GM18520 (cell line): ENCODE results near the gene MOCS3.

ENCODE experiments used
- ATAC-seq: cut with Tn5 transposase; IDR thresholded peaks from one replicate; pipeline ENCODE4 v1.9.1; 2021; ENCODE audit not compliant: unreplicated experiment

The MOCS3 gene

GRCh38 chr20:51009303-51010042 lies 50.9 kb downstream of the MOCS3 start:
- ATAC-seq = no peak

GRCh38 chr20:51010043-51010365 lies 51.4 kb downstream of the MOCS3 start:
- no peak for ATAC-seq

GRCh38 chr20:51010932-51011331 lies 52.3 kb downstream of the MOCS3 start:
- ATAC-seq = no peak

- ATAC-seq = no peak
Observed at GRCh38 chr20:51011479-51011878, 52.9 kb downstream of the MOCS3 start.

- no peak for ATAC-seq
Observed at GRCh38 chr20:51012357-51012756, 53.7 kb downstream of the MOCS3 start.
